ENCODE measurements around the gene CCDC18. TPM values are rescaled to one million over a fixed set of nuclear protein-coding genes. Genes with fewer than 3 reads are reported as not detected.

CCDC18 gene
- total RNA-seq, 2 donors from 2014 or later, result 13.8 to 23.8 TPM

- H3K4me3 ChIP-seq (ENCODE audit: low read length), result peak overlapping the region; percentile 96
- H3K27me3 ChIP-seq (ENCODE audit: control insufficient read depth, insufficient read depth, low read length, poor library complexity, severe bottlenecking), result no peaks in the 10 kb centered on the region
- TF ChIP-seq, protein P1, sequence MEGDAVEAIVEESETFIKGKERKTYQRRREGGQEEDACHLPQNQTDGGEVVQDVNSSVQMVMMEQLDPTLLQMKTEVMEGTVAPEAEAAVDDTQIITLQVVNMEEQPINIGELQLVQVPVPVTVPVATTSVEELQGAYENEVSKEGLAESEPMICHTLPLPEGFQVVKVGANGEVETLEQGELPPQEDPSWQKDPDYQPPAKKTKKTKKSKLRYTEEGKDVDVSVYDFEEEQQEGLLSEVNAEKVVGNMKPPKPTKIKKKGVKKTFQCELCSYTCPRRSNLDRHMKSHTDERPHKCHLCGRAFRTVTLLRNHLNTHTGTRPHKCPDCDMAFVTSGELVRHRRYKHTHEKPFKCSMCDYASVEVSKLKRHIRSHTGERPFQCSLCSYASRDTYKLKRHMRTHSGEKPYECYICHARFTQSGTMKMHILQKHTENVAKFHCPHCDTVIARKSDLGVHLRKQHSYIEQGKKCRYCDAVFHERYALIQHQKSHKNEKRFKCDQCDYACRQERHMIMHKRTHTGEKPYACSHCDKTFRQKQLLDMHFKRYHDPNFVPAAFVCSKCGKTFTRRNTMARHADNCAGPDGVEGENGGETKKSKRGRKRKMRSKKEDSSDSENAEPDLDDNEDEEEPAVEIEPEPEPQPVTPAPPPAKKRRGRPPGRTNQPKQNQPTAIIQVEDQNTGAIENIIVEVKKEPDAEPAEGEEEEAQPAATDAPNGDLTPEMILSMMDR (conservative IDR thresholded peaks at IDR 0.05), result no peak
- H3K9ac ChIP-seq (ENCODE audit: extremely low read depth, low read length, poor library complexity, severe bottlenecking), result peak overlapping the region; percentile 20
- whole genome bisulfite sequencing, 2 experiments (ENCODE audit: insufficient coverage in 1 of 2, insufficient read length in 1 of 2), result 53 to 81% methylated on average over 3 of the region's 5 CpGs
- peaks cover 4% of the 10 kb centered on the region for H3K4me1 ChIP-seq (ENCODE audit: control insufficient read depth, insufficient read depth, low read length)
- no peaks in the 10 kb centered on the region for H3K27me3 Mint-ChIP-seq (ENCODE audit: insufficient read depth)
- DNase-seq, result no peak
- peaks cover 20% of the 10 kb centered on the region for H3K36me3 ChIP-seq (ENCODE audit: control insufficient read depth, insufficient read depth, low read length)
- peaks cover 5% of the 10 kb centered on the region for H3K9me3 Mint-ChIP-seq
- peak overlapping the region; percentile 97 for H3K4me3 Mint-ChIP-seq
- H3K27ac Mint-ChIP-seq, result no peak overlapping the region
- H3K4me1 Mint-ChIP-seq, result peaks cover 13% of the 10 kb centered on the region
- no peak overlapping the region for H3K27ac ChIP-seq (ENCODE audit: low read depth, low read length)
- H3K36me3 Mint-ChIP-seq (ENCODE audit: low read depth), result peaks cover 9% of the 10 kb centered on the region
- H3K9me3 ChIP-seq (ENCODE audit: control insufficient read depth, low read length), result no peaks in the 10 kb centered on the region
Observed at GRCh38 chr1:93178418-93178817, 2.1 kb upstream of the CCDC18 start.

GRCh38 chr1:93179886-93180722 lies 420 bp upstream of the CCDC18 start, which contains the start of gene TMED5:
Gene TMED5, minus strand, starts transcription at chr1:93180413. Its CDS starts 171 bp downstream, at chr1:93180242.
- Mint-ChIP-seq H3K27me3 (ENCODE audit: insufficient read depth) (no peaks in the 10 kb centered on the region), H3K36me3 (ENCODE audit: low read depth) (peaks cover 4% of the 10 kb centered on the region), H3K4me3 (peak within 1 kb of the TSS; percentile 97), H3K4me1 (peaks cover 13% of the 10 kb centered on the region), H3K9me3 (no peaks in the 10 kb centered on the region), H3K27ac (peak within 1 kb of the TSS; percentile 98)
- H3K36me3 ChIP-seq (ENCODE audit: control insufficient read depth, insufficient read depth, low read length), result peaks cover 10% of the 10 kb centered on the region
- peak; percentile 99 for DNase-seq
- TF ChIP-seq, protein P1 (conservative IDR thresholded peaks at IDR 0.05), result peak; percentile 55
- peaks cover 4% of the 10 kb centered on the region for H3K4me1 ChIP-seq (ENCODE audit: control insufficient read depth, insufficient read depth, low read length)
- no peaks in the 10 kb centered on the region for H3K27me3 ChIP-seq (ENCODE audit: control insufficient read depth, insufficient read depth, low read length, poor library complexity, severe bottlenecking)
- H3K9ac ChIP-seq (ENCODE audit: extremely low read depth, low read length, poor library complexity, severe bottlenecking), result peak within 1 kb of the TSS; percentile 81
- WGBS, 2 experiments (ENCODE audit: insufficient coverage in 1 of 2, insufficient read length in 1 of 2), result 0% methylated on average over 12 to 78 of the region's 78 CpGs
- no peaks in the 10 kb centered on the region for H3K9me3 ChIP-seq (ENCODE audit: control insufficient read depth, low read length)
- H3K27ac ChIP-seq (ENCODE audit: low read depth, low read length), result peak within 1 kb of the TSS; percentile 91
- peak within 1 kb of the TSS; percentile 96 for H3K4me3 ChIP-seq (ENCODE audit: low read length)

- no peaks in the 10 kb centered on the region for H3K27me3 ChIP-seq (ENCODE audit: control insufficient read depth, insufficient read depth, low read length, poor library complexity, severe bottlenecking)
- no peak overlapping the region for H3K27ac Mint-ChIP-seq
- peaks cover 22% of the 10 kb centered on the region for H3K36me3 ChIP-seq (ENCODE audit: control insufficient read depth, insufficient read depth, low read length)
- H3K27ac ChIP-seq (ENCODE audit: low read depth, low read length), result no peak overlapping the region
- no peak for DNase-seq
- H3K4me1 ChIP-seq (ENCODE audit: control insufficient read depth, insufficient read depth, low read length), result no peaks in the 10 kb centered on the region
- no peak overlapping the region for H3K9ac ChIP-seq (ENCODE audit: extremely low read depth, low read length, poor library complexity, severe bottlenecking)
- H3K4me3 ChIP-seq (ENCODE audit: low read length), result no peak overlapping the region
- peaks cover 13% of the 10 kb centered on the region for H3K36me3 Mint-ChIP-seq (ENCODE audit: low read depth)
- no peaks in the 10 kb centered on the region for H3K9me3 Mint-ChIP-seq
- no peaks in the 10 kb centered on the region for H3K9me3 ChIP-seq (ENCODE audit: control insufficient read depth, low read length)
- H3K4me1 Mint-ChIP-seq, result no peaks in the 10 kb centered on the region
- TF ChIP-seq, protein P1 (conservative IDR thresholded peaks at IDR 0.05), result no peak
- 100% methylated on average over 1 of the region's 1 CpG for WGBS, 2 experiments (ENCODE audit: insufficient coverage in 1 of 2, insufficient read length in 1 of 2)
- H3K4me3 Mint-ChIP-seq, result no peak overlapping the region
- H3K27me3 Mint-ChIP-seq (ENCODE audit: insufficient read depth), result no peaks in the 10 kb centered on the region
Observed at GRCh38 chr1:93186667-93187066, 6.1 kb downstream of the CCDC18 start.
